ENCODE results near the gene UBN1.
"Not testable (repeated sequence)": the region's sequence is repeated elsewhere in the genome, so short reads cannot be mapped to it uniquely, and the experiment has no call there.

DNA sequence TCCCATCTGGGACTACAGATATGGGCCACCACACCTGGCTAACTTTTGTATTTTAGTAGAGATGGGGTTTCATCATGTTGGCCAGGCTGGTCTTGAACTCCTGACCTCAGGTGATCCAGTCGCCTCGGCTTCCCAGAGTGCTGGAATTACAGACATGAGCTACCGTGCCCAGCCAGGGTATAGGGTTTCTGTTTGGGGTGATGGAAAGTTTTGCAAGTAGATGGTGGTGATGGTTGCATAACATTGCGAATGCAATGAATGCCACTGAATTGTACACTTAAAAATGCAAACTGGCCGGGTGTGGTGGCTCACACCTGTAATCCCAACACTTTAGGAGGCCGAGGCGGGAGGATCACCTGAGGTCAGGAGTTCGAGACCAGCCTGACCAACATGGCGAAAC lies 49.5 kb downstream of the UBN1 start:
- TF ChIP-seq, protein P1, sequence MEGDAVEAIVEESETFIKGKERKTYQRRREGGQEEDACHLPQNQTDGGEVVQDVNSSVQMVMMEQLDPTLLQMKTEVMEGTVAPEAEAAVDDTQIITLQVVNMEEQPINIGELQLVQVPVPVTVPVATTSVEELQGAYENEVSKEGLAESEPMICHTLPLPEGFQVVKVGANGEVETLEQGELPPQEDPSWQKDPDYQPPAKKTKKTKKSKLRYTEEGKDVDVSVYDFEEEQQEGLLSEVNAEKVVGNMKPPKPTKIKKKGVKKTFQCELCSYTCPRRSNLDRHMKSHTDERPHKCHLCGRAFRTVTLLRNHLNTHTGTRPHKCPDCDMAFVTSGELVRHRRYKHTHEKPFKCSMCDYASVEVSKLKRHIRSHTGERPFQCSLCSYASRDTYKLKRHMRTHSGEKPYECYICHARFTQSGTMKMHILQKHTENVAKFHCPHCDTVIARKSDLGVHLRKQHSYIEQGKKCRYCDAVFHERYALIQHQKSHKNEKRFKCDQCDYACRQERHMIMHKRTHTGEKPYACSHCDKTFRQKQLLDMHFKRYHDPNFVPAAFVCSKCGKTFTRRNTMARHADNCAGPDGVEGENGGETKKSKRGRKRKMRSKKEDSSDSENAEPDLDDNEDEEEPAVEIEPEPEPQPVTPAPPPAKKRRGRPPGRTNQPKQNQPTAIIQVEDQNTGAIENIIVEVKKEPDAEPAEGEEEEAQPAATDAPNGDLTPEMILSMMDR (conservative IDR thresholded peaks at IDR 0.05; ENCODE audit: low read depth, low read length), result not testable (repeated sequence)
- not testable (repeated sequence) for TF ChIP-seq EZH2phosphoT487 (IDR thresholded peaks at IDR 0.05; ENCODE audit: borderline replicate concordance, low read length); EZH2 (IDR thresholded peaks at IDR 0.05; ENCODE audit: low read length, unreplicated experiment)

Data from PC-3 (cell line).